Measurements from ENCODE around the gene SERINC4. TPM values are rescaled to one million over a fixed set of nuclear protein-coding genes. Genes with fewer than 3 reads are reported as not detected.

SERINC4 gene
- total and polyA plus RNA-seq, 2 donors from 2014 or later = 0.13 to 0.47 TPM

GRCh38 chr15:43776101-43776717 lies 23.8 kb downstream of the SERINC4 start:
- Histone ChIP-seq H3K9ac (ENCODE audit: low read length in 3 of 3) (peak overlapping the region in 2 of 3 donors; percentile 55 to 79), H3K4me1 (ENCODE audit: control insufficient read depth in 2 of 3, insufficient read depth in 2 of 3, low read depth in 1 of 3, low read length in 3 of 3) (peaks cover 0 to 5% (median 0%) of the 10 kb centered on the region in 3 donors), H3K9me3 (ENCODE audit: control insufficient read depth in 2 of 3, insufficient read depth in 1 of 3, low read length in 3 of 3) (no peaks in the 10 kb centered on the region), H3K4me3 (ENCODE audit: low read length in 3 of 3) (peak overlapping the region; percentile 12 to 88 (median 75)), H3K36me3 (ENCODE audit: control insufficient read depth in 2 of 3, insufficient read depth in 3 of 3, low read length in 3 of 3) (peaks cover 7 to 20% (median 15%) of the 10 kb centered on the region in 3 donors), H3K27ac (ENCODE audit: low read depth in 2 of 2, low read length in 2 of 2) (peak overlapping the region; percentile 56 to 63), H3K27me3 (ENCODE audit: control insufficient read depth, insufficient read depth, low read length) (no peaks in the 10 kb centered on the region)
- intact Hi-C loops (cut with DNase I) = no loop called here
- no peak for TF ChIP-seq CTCF (IDR thresholded peaks at IDR 0.05; ENCODE audit: borderline replicate concordance, extremely low read depth, insufficient read depth)
- peak; percentile 13 to 79 (median 25) for DNase-seq
- no peak for FAIRE-seq

GRCh38 chr15:43775411-43775965 lies 24.5 kb downstream of the SERINC4 start:
- peak in 3 of 5 donors; percentile 25 to 64 (median 54) for DNase-seq
- Histone ChIP-seq H3K4me1 (ENCODE audit: control insufficient read depth in 2 of 3, insufficient read depth in 2 of 3, low read depth in 1 of 3, low read length in 3 of 3) (peaks cover 0 to 5% (median 0%) of the 10 kb centered on the region in 3 donors), H3K9ac (ENCODE audit: low read length in 3 of 3) (no peak overlapping the region), H3K36me3 (ENCODE audit: control insufficient read depth in 2 of 3, insufficient read depth in 3 of 3, low read length in 3 of 3) (peaks cover 7 to 25% (median 19%) of the 10 kb centered on the region in 3 donors), H3K4me3 (ENCODE audit: low read length in 3 of 3) (peak overlapping the region in 1 of 3 donors; percentile 75), H3K27me3 (ENCODE audit: control insufficient read depth, insufficient read depth, low read length) (no peaks in the 10 kb centered on the region), H3K9me3 (ENCODE audit: control insufficient read depth in 2 of 3, insufficient read depth in 1 of 3, low read length in 3 of 3) (no peaks in the 10 kb centered on the region), H3K27ac (ENCODE audit: low read depth in 2 of 2, low read length in 2 of 2) (no peak overlapping the region)
- FAIRE-seq = no peak
- intact Hi-C loops (cut with DNase I) = no loop called here
- TF ChIP-seq CTCF (IDR thresholded peaks at IDR 0.05; ENCODE audit: borderline replicate concordance, extremely low read depth, insufficient read depth) = no peak

GRCh38 chr15:43774062-43774461 lies 26.0 kb downstream of the SERINC4 start:
- FAIRE-seq (no peak), DNase-seq (no peak)
- intact Hi-C loops (cut with DNase I) = no loop called here
- Histone ChIP-seq H3K9ac (ENCODE audit: low read length in 3 of 3) (no peak overlapping the region), H3K4me3 (ENCODE audit: low read length in 3 of 3) (no peak overlapping the region), H3K27ac (ENCODE audit: low read depth in 2 of 2, low read length in 2 of 2) (no peak overlapping the region), H3K36me3 (ENCODE audit: control insufficient read depth in 2 of 3, insufficient read depth in 3 of 3, low read length in 3 of 3) (peaks cover 9 to 34% (median 23%) of the 10 kb centered on the region in 3 donors), H3K4me1 (ENCODE audit: control insufficient read depth in 2 of 3, insufficient read depth in 2 of 3, low read depth in 1 of 3, low read length in 3 of 3) (peaks cover 0 to 5% (median 0%) of the 10 kb centered on the region in 3 donors), H3K27me3 (ENCODE audit: control insufficient read depth, insufficient read depth, low read length) (no peaks in the 10 kb centered on the region), H3K9me3 (ENCODE audit: control insufficient read depth in 2 of 3, insufficient read depth in 1 of 3, low read length in 3 of 3) (no peaks in the 10 kb centered on the region)
- TF ChIP-seq CTCF (IDR thresholded peaks at IDR 0.05; ENCODE audit: borderline replicate concordance, extremely low read depth, insufficient read depth) = no peak
